Omental fat pad (tissue), 4 donors: ENCODE results near the gene SLC13A1. TPM values are rescaled to one million over a fixed set of nuclear protein-coding genes. Genes with fewer than 3 reads are reported as not detected.

Experiments
- ATAC-seq: fragments of 150-250 bp; one replicate; pipeline ENCODE4 v1.9.1; 2016; ENCODE audit warnings: mild to moderate bottlenecking, moderate library complexity; ENCODE audit not compliant: low FRiP score
- DNase-seq: peaks from one replicate; pipeline ENCODE4 v3.0.0-alpha.2; 2019; ENCODE audit warnings: low spot score
- CTCF ChIP-seq, 3 donors: fragments of 450-650 bp; IDR thresholded peaks; one replicate each; pipeline ENCODE4 v1.5.1; 2016 to 2017; ENCODE audit warnings: antibody characterized with exemption in 3 of 3, mild to moderate bottlenecking in 3 of 3, moderate library complexity in 2 of 3
- total RNA-seq, 4 donors: library from RNA; depleted of rRNA; stranded (reverse); fragments of >200 nt; gene quantifications; one replicate each; pipeline ENCODE4 v1.1.0, GENCODE V29; 2016

Gene SLC13A1
- total RNA-seq, 4 donors from 2014 or later = not detected

- DNase-seq (no peak), ATAC-seq (no peak)
- TF ChIP-seq CTCF (IDR thresholded peaks at IDR 0.05) = no peak
Observed at GRCh38 chr7:123177442-123177841, 22.3 kb downstream of the SLC13A1 start.

- ATAC-seq (no peak), DNase-seq (no peak)
- TF ChIP-seq CTCF (IDR thresholded peaks at IDR 0.05) = no peak
Observed at GRCh38 chr7:123170333-123171246, 29.2 kb downstream of the SLC13A1 start.

- TF ChIP-seq CTCF (IDR thresholded peaks at IDR 0.05) = no peak
- ATAC-seq (no peak), DNase-seq (no peak)
Observed at GRCh38 chr7:123169065-123169464, 30.7 kb downstream of the SLC13A1 start.

- ATAC-seq (no peak), DNase-seq (no peak)
- TF ChIP-seq CTCF (IDR thresholded peaks at IDR 0.05) = no peak
Observed at GRCh38 chr7:123157606-123158005, 42.2 kb downstream of the SLC13A1 start.

GRCh38 chr7:123155571-123155970, 44.2 kb downstream of the SLC13A1 start:
- ATAC-seq (no peak), DNase-seq (no peak)
- TF ChIP-seq CTCF (IDR thresholded peaks at IDR 0.05) = no peak

GRCh38 chr7:123154231-123154860, 45.4 kb downstream of the SLC13A1 start:
- TF ChIP-seq CTCF (IDR thresholded peaks at IDR 0.05) = peak in 1 of 3 donors; percentile 14
- DNase-seq (peak; percentile 67), ATAC-seq (peak; percentile 78)
